ENCODE results near the gene ADTRP. TPM values are rescaled to one million over a fixed set of nuclear protein-coding genes. Genes with fewer than 3 reads are reported as not detected.

Gene ADTRP
- polyA plus RNA-seq, 3 donors from 2014 or later, result not detected

- H3K9me3 Mint-ChIP-seq, result peaks cover 2 to 15% (median 8%) of the 10 kb centered on the region in 6 donors
- H3K27ac Mint-ChIP-seq, result no peak overlapping the region
- H3K36me3 Mint-ChIP-seq, result peaks cover 0 to 5% (median 4%) of the 10 kb centered on the region in 3 donors
- no peaks in the 10 kb centered on the region for H3K4me1 Mint-ChIP-seq
- H3K4me3 Mint-ChIP-seq, result no peak overlapping the region
- H3K27me3 Mint-ChIP-seq (ENCODE audit: low read depth in 3 of 3), result peaks cover 1 to 3% (median 2%) of the 10 kb centered on the region in 3 donors
- no peak for DNase-seq
Observed at GRCh38 chr6:11795403-11795802, 16.8 kb upstream of the ADTRP start.

- Mint-ChIP-seq H3K36me3 (peaks cover 0 to 5% (median 4%) of the 10 kb centered on the region in 3 donors), H3K4me1 (no peaks in the 10 kb centered on the region), H3K9me3 (peaks cover 2 to 15% (median 8%) of the 10 kb centered on the region in 6 donors), H3K4me3 (no peak overlapping the region), H3K27ac (no peak overlapping the region), H3K27me3 (ENCODE audit: low read depth in 3 of 3) (peaks cover 1 to 3% (median 2%) of the 10 kb centered on the region in 3 donors)
- DNase-seq, result no peak
Observed at GRCh38 chr6:11793277-11793676, 14.7 kb upstream of the ADTRP start.

GRCh38 chr6:11791354-11792107 is 12.9 kb upstream of the ADTRP start:
- no peak for DNase-seq
- no peak overlapping the region for H3K27ac Mint-ChIP-seq

GRCh38 chr6:11789744-11790143 is 11.1 kb upstream of the ADTRP start:
- peaks cover 2 to 15% (median 8%) of the 10 kb centered on the region in 6 donors for H3K9me3 Mint-ChIP-seq
- no peak overlapping the region for H3K4me3 Mint-ChIP-seq
- peaks cover 1 to 3% (median 2%) of the 10 kb centered on the region in 3 donors for H3K27me3 Mint-ChIP-seq (ENCODE audit: low read depth in 3 of 3)
- DNase-seq, result no peak
- H3K4me1 Mint-ChIP-seq, result no peaks in the 10 kb centered on the region
- H3K36me3 Mint-ChIP-seq, result peaks cover 0 to 5% (median 4%) of the 10 kb centered on the region in 3 donors
- H3K27ac Mint-ChIP-seq, result no peak overlapping the region

More at GRCh38 chr6:11791354-11792107, 12.9 kb upstream of the ADTRP start:
- peaks cover 1 to 3% (median 2%) of the 10 kb centered on the region in 3 donors for H3K27me3 Mint-ChIP-seq (ENCODE audit: low read depth in 3 of 3)
- no peaks in the 10 kb centered on the region for H3K4me1 Mint-ChIP-seq
- H3K36me3 Mint-ChIP-seq, result peaks cover 0 to 5% (median 4%) of the 10 kb centered on the region in 3 donors
- H3K9me3 Mint-ChIP-seq, result peaks cover 2 to 15% (median 8%) of the 10 kb centered on the region in 6 donors
- no peak overlapping the region for H3K4me3 Mint-ChIP-seq

GRCh38 chr6:11788043-11788442 is 9.4 kb upstream of the ADTRP start:
- no peak overlapping the region for H3K4me3 Mint-ChIP-seq
- peaks cover 0 to 4% (median 4%) of the 10 kb centered on the region in 3 donors for H3K36me3 Mint-ChIP-seq
- H3K27me3 Mint-ChIP-seq (ENCODE audit: low read depth in 3 of 3), result peaks cover 1 to 8% (median 3%) of the 10 kb centered on the region in 3 donors
- peaks cover 0 to 5% (median 4%) of the 10 kb centered on the region in 6 donors for H3K9me3 Mint-ChIP-seq
- DNase-seq, result no peak
- H3K27ac Mint-ChIP-seq, result no peak overlapping the region
- H3K4me1 Mint-ChIP-seq, result no peaks in the 10 kb centered on the region

GRCh38 chr6:11785774-11786579 is 7.4 kb upstream of the ADTRP start:
- no peak overlapping the region for H3K27ac Mint-ChIP-seq
- no peaks in the 10 kb centered on the region for H3K4me1 Mint-ChIP-seq
- no peak for DNase-seq
- H3K36me3 Mint-ChIP-seq, result no peaks in the 10 kb centered on the region
- no peak overlapping the region for H3K4me3 Mint-ChIP-seq
- H3K9me3 Mint-ChIP-seq, result peaks cover 0 to 3% (median 0%) of the 10 kb centered on the region in 6 donors
- peaks cover 0 to 6% (median 0%) of the 10 kb centered on the region in 3 donors for H3K27me3 Mint-ChIP-seq (ENCODE audit: low read depth in 3 of 3)

GRCh38 chr6:11785415-11785773 is 6.8 kb upstream of the ADTRP start:
- peaks cover 0 to 6% (median 0%) of the 10 kb centered on the region in 3 donors for H3K27me3 Mint-ChIP-seq (ENCODE audit: low read depth in 3 of 3)
- no peaks in the 10 kb centered on the region for H3K4me1 Mint-ChIP-seq
- H3K9me3 Mint-ChIP-seq, result peaks cover 0 to 3% (median 0%) of the 10 kb centered on the region in 6 donors
- no peak overlapping the region for H3K4me3 Mint-ChIP-seq
- H3K27ac Mint-ChIP-seq, result no peak overlapping the region
- H3K36me3 Mint-ChIP-seq, result no peaks in the 10 kb centered on the region
- no peak for DNase-seq

DNA sequence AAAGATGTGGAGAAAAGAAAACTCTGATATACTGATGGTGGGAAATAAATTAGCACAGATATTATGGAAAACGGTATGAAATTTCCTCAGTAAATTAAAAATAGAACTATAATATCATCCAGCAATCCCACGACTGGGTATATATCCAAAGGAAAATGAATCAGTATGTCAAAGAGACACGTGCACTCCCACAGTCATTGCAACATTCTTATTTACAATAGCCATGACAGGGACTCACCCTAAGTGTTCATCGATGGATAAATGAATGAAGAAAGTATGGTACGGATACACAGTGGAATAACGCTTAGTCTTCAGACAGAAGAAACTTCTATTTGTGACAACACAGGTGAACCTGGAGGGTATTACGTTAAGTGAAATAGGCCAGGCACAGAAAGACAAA is 5.7 kb upstream of the ADTRP start:
- no peaks in the 10 kb centered on the region for H3K36me3 Mint-ChIP-seq
- H3K27ac Mint-ChIP-seq, result no peak overlapping the region
- peaks cover 0 to 3% (median 0%) of the 10 kb centered on the region in 6 donors for H3K9me3 Mint-ChIP-seq
- H3K4me1 Mint-ChIP-seq, result no peaks in the 10 kb centered on the region
- peaks cover 0 to 6% (median 2%) of the 10 kb centered on the region in 3 donors for H3K27me3 Mint-ChIP-seq (ENCODE audit: low read depth in 3 of 3)
- no peak for DNase-seq
- H3K4me3 Mint-ChIP-seq, result no peak overlapping the region

DNA sequence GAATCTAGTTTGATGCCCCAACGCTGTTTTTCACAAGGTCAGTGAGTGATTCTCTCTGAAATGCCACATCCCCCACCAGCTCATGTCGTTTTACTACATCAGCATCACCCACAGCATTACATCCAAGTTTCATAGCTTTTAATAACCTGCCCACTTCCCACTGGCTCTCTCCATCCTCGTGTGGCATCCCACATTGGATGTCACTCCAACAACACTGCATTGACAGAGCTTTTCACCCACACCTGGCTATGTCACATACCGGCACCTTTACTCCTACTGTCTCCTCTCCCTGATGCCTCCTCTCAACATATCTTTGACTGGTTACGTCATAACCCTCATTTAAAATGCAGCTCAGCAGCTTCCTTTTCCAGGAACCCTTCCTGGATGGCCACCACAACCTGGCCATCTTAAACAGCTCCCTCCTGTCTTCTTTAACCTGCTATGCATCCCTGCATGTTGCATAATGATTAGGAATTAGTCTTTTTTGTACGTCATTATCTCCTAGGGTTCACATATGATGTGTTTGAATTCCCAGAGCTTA is 5.0 kb upstream of the ADTRP start:
- Mint-ChIP-seq H3K27me3 (ENCODE audit: low read depth in 3 of 3) (peaks cover 1 to 6% (median 2%) of the 10 kb centered on the region in 3 donors), H3K27ac (no peak overlapping the region), H3K4me3 (no peak overlapping the region), H3K9me3 (peaks cover 0 to 3% (median 0%) of the 10 kb centered on the region in 6 donors), H3K36me3 (no peaks in the 10 kb centered on the region), H3K4me1 (no peaks in the 10 kb centered on the region)
- DNase-seq, result no peak

DNA sequence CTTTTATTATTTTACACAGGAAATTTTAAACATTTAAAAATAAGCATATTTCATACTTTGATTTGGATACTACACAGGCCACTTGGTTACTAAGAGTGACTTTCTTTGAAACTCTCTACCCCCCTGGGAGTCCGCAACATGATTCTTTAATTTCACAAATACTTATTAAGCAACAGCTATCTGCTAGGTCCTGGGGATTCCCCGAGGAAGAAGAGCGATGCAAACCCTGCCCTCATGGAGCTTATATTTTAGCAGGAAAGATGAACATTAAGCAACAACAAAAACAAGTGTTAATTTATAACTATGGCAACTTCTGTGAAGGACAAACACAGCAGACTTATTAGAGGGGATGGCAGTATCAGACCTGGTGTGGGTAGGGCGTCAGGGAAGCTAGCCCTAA is 3.9 kb upstream of the ADTRP start:
- no peak overlapping the region for H3K4me3 Mint-ChIP-seq
- DNase-seq, result no peak
- H3K27me3 Mint-ChIP-seq (ENCODE audit: low read depth in 3 of 3), result peaks cover 1 to 6% (median 2%) of the 10 kb centered on the region in 3 donors
- H3K4me1 Mint-ChIP-seq, result no peaks in the 10 kb centered on the region
- H3K36me3 Mint-ChIP-seq, result no peaks in the 10 kb centered on the region
- H3K9me3 Mint-ChIP-seq, result peaks cover 0 to 3% (median 0%) of the 10 kb centered on the region in 6 donors
- no peak overlapping the region for H3K27ac Mint-ChIP-seq

DNA sequence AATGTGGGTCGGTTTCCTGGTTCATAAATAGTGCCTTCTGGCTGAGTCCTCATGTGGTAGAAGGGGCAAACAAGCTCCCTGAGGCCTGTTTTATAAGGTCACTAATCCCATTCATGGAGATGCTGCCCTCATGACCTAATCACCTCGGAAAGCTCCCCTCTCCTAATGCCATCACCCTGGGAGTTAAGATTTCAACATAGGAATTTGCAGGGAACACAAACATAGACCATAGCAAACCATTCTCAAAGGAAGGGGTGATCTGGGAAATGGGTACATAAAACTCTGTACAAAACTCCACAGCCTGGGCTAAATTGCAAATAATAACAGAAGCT is 1.5 kb upstream of the ADTRP start:
- Mint-ChIP-seq H3K27ac (no peak overlapping the region), H3K27me3 (ENCODE audit: low read depth in 3 of 3) (peaks cover 2 to 6% (median 3%) of the 10 kb centered on the region in 3 donors), H3K9me3 (peaks cover 0 to 3% (median 0%) of the 10 kb centered on the region in 6 donors), H3K4me1 (no peaks in the 10 kb centered on the region), H3K36me3 (no peaks in the 10 kb centered on the region), H3K4me3 (no peak overlapping the region)
- no peak for DNase-seq

DNA sequence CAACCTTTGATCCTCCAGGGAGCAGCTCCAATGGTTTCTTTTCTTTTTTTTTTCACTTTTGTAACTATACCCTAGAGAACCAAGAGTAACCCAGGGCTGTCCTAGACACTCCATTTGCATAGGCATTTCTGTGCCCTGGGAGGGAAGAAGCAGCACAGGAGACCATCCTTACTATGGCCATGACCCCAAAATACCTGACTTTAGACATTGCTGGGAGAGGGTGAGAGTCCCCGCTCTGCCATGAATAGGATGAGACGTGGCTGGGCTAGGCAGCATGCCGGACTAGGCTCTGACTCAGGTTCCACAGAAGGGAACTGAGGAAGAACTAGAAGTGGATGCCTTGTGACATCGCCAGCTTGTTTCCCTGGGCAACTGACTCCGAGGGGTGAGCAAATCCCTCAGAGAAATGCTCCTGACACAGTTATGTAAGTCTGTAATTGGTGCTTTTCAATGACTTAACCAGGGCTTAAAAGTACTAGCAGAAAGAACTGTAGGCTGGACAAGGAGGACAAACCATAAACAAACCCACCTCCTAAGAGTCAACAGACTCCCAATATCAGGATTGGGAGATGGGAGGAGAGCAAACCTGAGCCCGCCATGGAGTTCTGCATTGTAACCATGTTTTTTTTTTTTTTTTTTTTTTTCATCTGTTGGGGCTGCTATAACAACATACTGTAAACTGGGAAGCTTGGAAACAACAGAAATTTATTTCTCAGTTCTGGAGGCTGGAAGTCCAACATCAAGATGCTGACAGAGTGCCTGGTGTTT is 910 bp upstream of the ADTRP start:
- Mint-ChIP-seq H3K27me3 (ENCODE audit: low read depth in 3 of 3) (peaks cover 2 to 4% (median 3%) of the 10 kb centered on the region in 3 donors), H3K4me1 (no peaks in the 10 kb centered on the region), H3K36me3 (no peaks in the 10 kb centered on the region), H3K9me3 (peaks cover 0 to 3% (median 0%) of the 10 kb centered on the region in 6 donors), H3K27ac (no peak overlapping the region), H3K4me3 (no peak overlapping the region)
- no peak for DNase-seq

DNA sequence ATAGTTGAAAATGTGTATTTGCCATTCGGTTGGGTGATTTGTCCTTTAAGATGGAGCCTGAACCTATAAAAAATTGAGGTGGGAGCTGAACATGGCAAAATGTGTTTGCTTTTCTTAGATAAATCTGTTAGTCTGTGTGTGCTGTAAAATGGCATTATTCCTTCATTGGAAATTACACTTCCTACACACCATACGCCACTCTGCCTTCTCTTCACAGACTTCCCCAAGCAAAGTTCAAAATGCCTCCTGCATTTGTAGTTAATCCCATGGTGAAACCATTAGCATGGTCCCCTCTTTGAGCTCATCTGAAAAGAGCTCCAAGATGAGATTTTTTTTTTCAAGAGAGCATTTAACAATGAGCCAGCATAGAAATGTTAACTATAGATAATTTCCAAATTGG is 567 bp downstream of the ADTRP start:
- H3K27ac Mint-ChIP-seq, result no peak overlapping the region

More for the DNA sequence above, 567 bp downstream of the ADTRP start:
- H3K36me3 Mint-ChIP-seq, result no peaks in the 10 kb centered on the region
- peaks cover 0 to 3% (median 2%) of the 10 kb centered on the region in 3 donors for H3K27me3 Mint-ChIP-seq (ENCODE audit: low read depth in 3 of 3)
- no peaks in the 10 kb centered on the region for H3K4me1 Mint-ChIP-seq
- DNase-seq, result no peak
- H3K4me3 Mint-ChIP-seq, result no peak overlapping the region
- H3K9me3 Mint-ChIP-seq, result no peaks in the 10 kb centered on the region
